M059J (cell line): ENCODE data around the gene VEPH1. TPM values are rescaled to one million over a fixed set of nuclear protein-coding genes. Genes with fewer than 3 reads are reported as not detected.

ENCODE experiments used
- DNase-seq: peaks from one replicate; pipeline ENCODE4 v3.0.0-alpha.2; 2012; ENCODE audit warnings: low read depth
- total RNA-seq: library from RNA; depleted of rRNA; stranded (reverse); fragments of >200 nt; shearing (Covaris generic); gene quantifications from 2 replicates; pipeline ENCODE4 v1.2.3, GENCODE V29; 2014

Gene VEPH1
- total RNA-seq, 1 experiment from 2014 or later: 58.0 TPM

DNA sequence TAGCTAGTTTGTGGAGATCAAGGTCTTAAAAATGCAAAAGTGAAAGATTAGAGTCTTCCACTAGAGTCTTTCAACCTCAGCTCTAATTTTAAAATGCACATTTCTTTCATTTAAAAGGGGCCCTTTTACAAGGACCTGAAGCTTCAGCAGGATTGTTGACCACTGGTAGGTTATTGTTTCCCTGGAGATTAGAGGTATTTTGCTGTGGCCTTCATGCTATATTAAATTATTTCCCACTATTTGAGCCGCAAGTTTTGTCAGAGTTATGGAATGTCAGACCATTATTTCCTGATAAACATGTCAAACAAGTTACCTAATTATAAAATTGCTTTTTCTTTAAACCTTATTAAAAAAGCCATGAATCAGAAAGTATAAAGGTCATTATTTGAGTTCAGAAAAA, 240.2 kb downstream of the VEPH1 start:
- peak; percentile 60 for DNase-seq

GRCh38 chr3:157261000-157261399, 242.2 kb downstream of the VEPH1 start:
- peak; percentile 50 for DNase-seq

DNA sequence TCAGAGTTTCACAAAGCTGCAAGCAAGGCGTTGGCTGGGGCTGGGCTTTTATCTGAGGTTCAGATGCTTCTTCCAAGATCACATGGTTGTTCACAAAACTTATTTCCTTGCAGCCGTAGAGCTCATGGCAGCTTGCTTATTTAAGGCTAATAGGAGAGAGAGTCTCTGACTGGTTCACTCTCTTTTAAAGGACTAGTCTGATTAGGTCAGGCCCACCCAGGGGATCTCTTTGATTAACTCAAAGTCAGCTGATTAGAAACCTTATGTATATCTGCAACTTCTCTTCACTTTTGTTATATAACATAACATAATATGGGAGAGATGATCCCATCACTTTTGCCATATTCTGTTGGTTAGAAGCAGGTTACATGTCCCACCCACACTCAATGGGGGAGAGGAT, 243.4 kb downstream of the VEPH1 start:
- DNase-seq: no peak

DNA sequence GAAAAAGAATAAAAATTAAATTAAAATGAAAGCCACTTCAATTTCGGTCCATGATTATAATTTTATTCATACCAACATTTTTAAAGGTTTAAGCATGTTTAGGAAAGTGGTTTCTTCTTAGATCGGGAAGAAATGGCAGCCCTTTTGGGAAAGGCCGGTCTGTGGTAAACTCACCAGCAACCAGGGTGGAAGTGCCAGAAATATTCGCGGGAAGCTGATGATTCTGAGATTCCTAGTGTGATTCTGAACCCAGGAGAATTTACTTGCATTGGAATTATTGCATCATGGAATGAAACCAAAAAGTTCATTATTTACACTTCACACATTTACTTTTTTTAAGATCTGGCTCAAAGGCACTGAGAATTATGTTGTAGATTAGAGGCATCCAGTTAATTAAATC, 246.1 kb downstream of the VEPH1 start:
- no peak for DNase-seq

DNA sequence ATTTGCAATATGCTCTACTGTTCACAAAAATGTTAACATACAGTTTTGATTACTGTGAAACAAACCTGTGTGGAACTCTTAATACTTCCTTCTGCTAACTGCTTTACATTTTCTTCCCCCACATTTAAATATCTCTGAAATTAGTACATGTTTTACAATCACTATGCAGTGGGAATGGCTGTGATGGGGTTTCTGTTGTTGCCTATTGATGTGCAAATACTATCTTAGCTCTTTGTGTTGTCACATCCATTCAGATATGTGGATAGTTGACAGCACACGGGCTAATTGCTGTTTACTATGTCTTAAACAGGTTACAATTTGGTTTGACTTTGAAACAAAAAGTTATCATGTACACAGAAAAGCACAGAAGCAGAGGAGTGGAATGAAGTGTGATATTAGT, 247.4 kb downstream of the VEPH1 start:
- DNase-seq: no peak

GRCh38 chr3:157251685-157252084, 251.5 kb downstream of the VEPH1 start:
- no peak for DNase-seq

GRCh38 chr3:157249606-157250005, 253.6 kb downstream of the VEPH1 start:
- no peak for DNase-seq

- peak; percentile 99 for DNase-seq
Observed at GRCh38 chr3:157248590-157249422, 254.4 kb downstream of the VEPH1 start.

GRCh38 chr3:157247391-157247790, 255.8 kb downstream of the VEPH1 start:
- DNase-seq: peak; percentile 24

DNA sequence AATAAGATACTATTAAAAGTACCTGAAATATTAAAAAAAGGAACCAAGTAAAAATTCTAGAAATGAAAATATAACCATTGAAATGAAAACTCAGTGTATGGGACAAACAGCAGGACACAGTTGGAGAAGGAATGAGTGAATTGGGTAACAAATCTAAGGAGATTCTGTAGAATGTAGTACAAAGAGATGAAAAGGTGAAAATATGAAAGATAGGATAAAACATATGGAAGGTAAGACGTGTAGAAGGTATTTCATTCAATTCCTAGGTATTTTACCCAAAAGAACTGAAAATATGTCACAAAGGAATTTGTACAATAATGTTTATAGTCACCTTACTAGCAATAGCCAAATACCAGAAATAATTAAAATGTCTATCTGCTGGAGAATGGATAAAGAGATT, 260.4 kb downstream of the VEPH1 start:
- no peak for DNase-seq

GRCh38 chr3:157241599-157241998, 261.6 kb downstream of the VEPH1 start:
- no peak for DNase-seq

- no peak for DNase-seq
Observed at GRCh38 chr3:157240408-157240807, 262.8 kb downstream of the VEPH1 start.

DNA sequence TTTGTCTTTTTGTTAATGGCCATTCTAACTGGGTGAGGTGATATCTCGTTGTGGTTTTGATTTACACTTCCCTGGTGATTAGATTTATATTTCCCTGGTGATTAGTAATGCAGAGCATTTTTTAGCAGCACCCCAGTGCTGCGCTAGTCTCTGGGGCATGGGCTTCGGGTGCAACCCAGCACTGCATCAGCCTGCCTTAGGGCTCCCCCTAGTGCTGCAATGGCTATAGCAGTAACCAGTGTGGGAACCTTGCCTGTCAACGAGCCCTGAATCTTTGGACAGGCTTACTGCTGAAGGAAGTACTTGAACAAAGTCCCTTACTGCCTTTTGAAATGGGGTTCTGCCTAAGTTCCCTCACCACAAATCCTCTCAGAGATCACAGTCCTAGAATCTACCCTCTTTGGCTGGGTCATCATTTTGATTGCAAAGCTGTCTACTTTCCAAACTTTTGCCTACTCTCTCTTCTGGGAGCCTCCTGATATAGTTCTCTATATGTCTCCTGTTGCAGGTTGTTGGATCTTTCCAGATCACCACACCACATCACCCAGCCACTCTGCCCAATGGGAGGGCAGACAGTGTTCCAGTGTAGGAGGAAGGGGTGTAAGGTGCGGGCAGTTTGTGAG, 264.0 kb downstream of the VEPH1 start:
- DNase-seq: peak; percentile 63

DNA sequence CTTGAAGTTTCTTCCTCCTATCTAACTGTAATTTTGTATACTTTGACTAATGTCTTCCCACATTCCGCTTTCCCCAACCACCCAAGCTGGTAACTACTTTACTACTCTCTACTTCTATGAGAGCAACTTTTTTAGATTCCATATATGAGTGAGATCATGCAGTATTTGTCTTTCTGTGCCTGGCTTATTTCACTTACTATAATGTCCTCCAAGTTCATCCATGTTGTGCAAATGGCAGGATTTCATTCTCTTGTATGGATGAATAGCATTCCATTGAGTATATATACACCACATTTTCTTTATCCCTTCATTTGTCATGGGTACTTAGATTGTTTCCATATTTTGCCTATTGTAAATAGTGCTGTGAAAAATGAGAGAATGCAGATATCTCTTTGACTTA, 264.8 kb downstream of the VEPH1 start:
- DNase-seq: no peak

GRCh38 chr3:157237886-157238285, 265.3 kb downstream of the VEPH1 start:
- no peak for DNase-seq

GRCh38 chr3:157235291-157235690, 267.9 kb downstream of the VEPH1 start:
- no peak for DNase-seq

DNA sequence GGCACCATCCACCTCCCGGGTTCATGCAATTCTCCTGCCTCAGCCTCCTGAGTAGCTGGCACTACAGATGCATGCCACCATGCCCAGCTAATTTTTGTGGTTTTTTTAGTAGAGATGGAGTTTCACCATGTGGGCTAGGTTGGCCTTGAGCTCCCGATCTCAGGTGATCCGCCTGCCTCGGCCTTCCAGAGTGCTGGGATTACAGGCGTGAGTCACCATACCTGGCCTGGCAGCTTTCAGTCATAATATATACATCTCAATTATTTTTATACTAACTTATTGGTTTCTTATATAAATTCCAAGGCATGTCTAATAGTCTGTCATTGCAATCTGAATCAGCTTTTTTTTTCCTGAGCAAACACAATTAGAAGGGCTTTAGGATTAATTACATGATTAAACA, 269.3 kb downstream of the VEPH1 start:
- no peak for DNase-seq

DNA sequence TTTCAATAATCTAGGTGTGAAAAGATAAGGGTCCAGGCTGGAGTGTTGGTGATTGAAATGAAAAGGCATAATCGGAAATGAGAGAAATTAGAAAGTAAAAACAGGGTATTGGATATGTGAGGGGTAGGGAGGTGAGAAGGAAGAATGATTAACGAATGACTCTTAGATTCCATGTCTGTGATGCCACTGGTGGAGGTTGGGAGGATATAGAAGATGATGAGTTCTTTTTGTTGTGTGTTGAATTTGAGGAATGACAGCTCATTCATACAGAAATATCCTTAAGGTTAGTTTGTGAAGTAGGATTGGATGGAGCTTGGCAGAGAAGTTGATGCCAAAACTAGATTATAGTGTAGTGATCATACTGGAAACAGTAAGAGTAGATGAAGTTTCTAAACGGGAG, 271.1 kb downstream of the VEPH1 start:
- DNase-seq: no peak

DNA sequence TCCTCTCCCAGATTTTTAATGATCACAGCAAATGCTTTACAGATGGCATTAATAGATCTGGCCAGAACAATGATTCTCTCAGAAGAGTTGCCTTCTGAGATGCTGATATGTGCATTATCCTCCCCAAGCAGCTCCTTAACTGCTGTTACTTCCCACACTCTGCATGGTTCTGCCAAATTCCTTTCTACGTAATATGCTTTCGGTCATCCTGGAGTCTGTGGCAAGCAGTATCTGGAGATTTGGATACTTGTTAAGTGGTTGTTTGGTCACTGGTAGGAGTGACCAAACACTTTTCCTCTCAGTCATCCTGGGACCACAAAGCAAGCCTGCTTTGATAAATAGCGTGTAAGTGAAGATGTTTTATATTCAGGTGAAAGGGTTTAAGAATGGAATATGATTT, 272.1 kb downstream of the VEPH1 start:
- peak; percentile 30 for DNase-seq

- peak; percentile 25 for DNase-seq
Observed at GRCh38 chr3:157226173-157226847, 276.9 kb downstream of the VEPH1 start.

DNA sequence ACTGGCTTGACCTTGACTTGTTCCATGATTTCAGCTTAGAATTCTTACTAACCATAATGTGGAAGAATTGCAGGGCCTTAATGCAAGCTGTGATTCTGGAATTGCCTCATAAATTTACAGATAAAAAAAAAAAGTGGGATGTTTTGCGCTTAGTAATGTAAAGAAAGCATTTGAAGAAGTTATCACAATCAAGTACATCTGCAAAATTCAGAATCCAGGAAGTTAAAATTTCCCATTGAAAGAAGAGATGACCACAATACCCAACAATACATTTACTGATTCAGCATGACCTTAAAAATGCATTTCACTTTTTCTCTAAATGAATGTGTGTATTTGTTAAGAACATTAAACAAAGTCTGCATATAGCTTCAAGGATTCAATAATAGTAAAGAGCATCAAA, 278.2 kb downstream of the VEPH1 start:
- no peak for DNase-seq

DNA sequence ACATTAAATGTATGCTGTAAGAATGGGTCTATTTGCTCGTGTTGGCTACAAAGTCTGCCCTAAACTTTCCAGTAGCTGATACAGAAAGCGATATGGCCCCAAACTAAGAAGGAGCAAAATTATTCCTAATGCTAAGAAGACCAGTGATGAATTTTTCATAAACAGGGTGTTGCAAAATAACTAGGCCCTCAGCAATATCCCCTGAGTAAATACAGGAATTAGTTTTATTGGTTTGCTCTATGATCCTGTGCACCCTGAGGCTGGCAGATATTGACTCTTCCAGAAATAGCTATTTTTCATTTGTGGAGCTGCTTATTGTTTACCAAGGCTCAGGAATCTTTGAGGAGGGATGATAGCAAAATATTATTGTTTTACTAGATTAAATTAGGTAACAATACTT, 282.3 kb downstream of the VEPH1 start:
- DNase-seq: no peak

GRCh38 chr3:157220211-157220610, 283.0 kb downstream of the VEPH1 start:
- DNase-seq: peak; percentile 29
